SH-SY5Y (cell line): ENCODE data around the gene CENPS.

Experiments used
- GATA2 ChIP-seq: IDR thresholded peaks from 2 replicates; pipeline ENCODE4 v1.6.1; 2011; ENCODE audit warnings: mild to moderate bottlenecking, low read depth, low read length
- GATA3 ChIP-seq: IDR thresholded peaks from 2 replicates; pipeline ENCODE4 v1.6.1; 2011; ENCODE audit warnings: low read depth, mild to moderate bottlenecking, low read length, moderate library complexity

DNA sequence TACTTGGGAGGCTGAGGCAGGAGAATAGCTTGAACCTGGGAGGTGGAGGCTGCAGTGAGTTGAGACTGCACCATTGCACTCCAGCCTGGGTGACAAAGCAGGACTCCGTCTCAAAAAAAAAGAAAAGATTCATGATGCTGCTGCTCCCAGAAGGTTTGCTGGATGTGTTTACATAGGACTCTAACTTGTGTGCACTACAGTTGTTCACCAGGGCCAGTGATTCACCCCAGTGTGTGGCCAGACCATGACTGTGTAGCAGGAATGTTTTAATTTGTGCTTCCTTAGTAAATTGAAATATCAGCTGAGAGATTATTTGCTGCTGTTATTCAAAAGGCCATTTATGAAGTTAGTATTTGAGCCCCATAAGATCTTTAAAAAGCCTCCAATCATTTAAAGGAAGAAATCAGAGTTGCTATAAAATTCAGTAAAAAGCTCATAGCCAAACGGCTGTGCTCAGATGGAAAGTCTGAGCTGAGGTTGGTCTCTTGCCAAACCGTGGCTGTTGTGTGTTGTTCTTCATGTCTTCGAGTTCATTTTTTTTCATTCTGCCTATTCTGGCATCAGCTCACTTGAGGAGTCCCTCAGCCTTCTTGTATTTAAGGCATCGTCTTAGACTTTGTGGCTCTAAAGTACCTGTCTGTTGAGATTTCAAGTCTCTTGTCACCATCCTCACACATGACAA, 49.5 kb upstream of the CENPS start:
- TF ChIP-seq GATA2 (no peak), GATA3 (no peak)
